ENCODE data around the gene REXO1. TPM values are rescaled to one million over a fixed set of nuclear protein-coding genes. Genes with fewer than 3 reads are reported as not detected.

REXO1 gene
- total RNA-seq, 1 experiment from 2014 or later: 9.0 TPM

GRCh38 chr19:1790054-1790792 lies 58.1 kb downstream of the REXO1 start:
- no peak for DNase-seq (ENCODE audit: low read depth)

- DNase-seq (ENCODE audit: low read depth): no peak
Observed at GRCh38 chr19:1789261-1790041, 58.8 kb downstream of the REXO1 start.

- no peak for DNase-seq (ENCODE audit: low read depth)
Observed at GRCh38 chr19:1787116-1787515, 61.2 kb downstream of the REXO1 start.

GRCh38 chr19:1786668-1787067 lies 61.6 kb downstream of the REXO1 start:
- DNase-seq (ENCODE audit: low read depth): no peak

DNA sequence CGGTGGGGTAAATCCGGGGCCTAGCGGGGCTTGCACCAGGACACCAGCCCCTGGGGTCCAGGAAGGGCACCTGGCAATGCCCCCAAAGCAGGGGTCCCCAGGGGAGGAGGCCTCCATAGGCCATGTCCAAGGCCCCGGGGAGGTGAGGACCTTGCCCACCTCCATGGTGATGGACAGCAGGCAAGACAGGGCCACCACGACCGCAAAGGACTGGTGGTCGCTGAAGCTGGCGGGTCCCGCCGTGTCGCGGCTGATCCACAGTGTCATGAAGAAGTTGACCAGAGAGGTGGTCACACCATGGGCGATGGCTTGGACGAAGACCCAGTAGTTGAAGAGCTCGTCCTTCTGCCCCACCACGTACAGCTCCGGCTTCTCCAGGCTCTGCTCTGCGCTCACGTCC lies 63.0 kb downstream of the REXO1 start:
- DNase-seq (ENCODE audit: low read depth): no peak

- DNase-seq (ENCODE audit: low read depth): no peak
Observed at GRCh38 chr19:1783874-1784273, 64.4 kb downstream of the REXO1 start.

DNA sequence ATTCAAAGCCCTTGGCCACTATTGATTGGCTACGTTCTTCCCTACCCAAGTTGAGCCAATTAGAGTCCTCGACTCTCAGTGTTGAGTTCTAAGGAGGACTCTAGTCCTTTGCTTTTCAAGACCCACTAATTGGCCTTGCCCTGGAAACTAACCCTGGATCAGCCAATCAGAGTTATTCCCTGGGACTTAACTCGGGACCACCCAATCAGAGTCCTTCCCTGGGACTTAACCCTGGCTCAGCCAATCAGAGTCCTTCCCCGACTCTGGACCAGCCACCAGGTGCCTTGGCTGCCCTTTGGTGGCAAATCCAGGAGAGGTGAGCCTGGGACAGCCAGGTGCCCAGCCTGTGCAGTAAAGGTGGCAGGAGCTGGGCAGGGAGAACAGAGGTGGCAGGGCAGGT lies 64.9 kb downstream of the REXO1 start:
- no peak for DNase-seq (ENCODE audit: low read depth)

- no peak for DNase-seq (ENCODE audit: low read depth)
Observed at GRCh38 chr19:1782521-1782920, 65.8 kb downstream of the REXO1 start.

- no peak for DNase-seq (ENCODE audit: low read depth)
Observed at GRCh38 chr19:1780272-1780958, 67.9 kb downstream of the REXO1 start.

DNA sequence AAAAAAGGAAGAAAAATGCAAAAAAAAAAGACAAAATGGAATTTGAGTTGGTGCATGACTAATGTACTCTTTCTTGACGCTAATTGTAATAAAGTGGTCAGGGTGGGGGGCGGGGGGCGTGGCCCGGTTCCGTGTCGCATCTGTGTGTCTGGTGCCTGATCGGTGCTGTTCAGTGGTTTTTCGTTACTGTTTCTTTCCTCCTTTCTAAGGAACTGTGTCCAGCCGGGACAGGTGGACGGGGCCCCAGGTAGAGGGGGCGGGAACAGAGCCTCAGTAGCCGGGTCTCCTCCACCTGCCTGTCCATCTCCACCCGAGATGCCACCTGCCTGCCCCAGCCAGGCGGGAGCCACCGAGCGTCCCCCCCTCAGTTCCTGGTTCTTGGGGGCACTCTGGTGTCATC lies 68.7 kb downstream of the REXO1 start:
- no peak for DNase-seq (ENCODE audit: low read depth)

DNA sequence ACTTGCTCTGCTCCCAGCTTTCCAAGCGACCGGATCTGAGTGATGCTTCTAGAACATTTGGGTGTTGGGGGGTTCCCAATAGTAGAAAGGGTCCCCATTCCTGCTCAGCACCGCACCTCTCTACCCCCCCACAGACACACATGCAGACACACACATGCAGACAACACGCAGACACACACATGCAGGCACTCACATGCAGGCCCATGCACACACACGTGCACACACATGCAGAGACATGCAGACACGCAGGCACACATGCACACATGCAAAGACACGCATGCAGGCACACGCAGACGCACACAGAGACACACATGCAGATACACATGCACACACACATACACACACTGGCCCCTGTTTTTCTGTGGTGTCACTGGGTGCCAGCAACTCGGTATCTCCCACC lies 71.1 kb downstream of the REXO1 start:
- DNase-seq (ENCODE audit: low read depth): no peak

- DNase-seq (ENCODE audit: low read depth): no peak
Observed at GRCh38 chr19:1776606-1777147, 71.6 kb downstream of the REXO1 start.

DNA sequence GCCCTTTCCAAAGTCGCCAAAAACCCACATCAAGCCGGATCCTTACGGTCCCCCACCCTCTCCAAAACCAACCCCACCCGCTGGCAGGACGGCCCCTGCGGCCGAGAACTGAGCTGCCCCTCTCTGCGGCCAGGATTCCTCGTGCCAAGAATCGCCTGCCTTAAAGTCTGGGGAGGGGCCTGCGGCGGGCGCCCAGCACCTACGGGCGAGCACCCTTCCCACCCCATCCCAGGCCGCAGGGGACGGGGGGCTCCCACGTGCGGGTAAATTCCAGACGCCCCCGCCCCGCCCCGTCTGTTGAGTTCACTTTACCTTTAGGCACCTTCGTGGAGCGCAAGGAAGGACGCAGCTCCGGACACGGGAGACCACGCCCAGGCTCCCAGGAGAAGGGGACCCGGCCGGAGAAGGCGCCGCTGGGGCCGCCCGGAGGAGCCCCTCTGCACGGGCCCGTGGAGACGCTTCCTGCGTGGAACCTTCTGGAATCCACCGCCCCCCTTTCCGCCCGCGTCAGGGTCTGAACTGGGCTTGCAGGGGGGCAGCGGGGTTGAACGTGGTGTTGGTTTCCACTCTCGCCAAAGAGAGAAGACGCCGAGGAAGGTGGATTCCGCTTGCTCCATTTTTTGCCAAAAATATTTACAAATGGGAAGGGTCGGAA lies 72.2 kb downstream of the REXO1 start:
- no peak for DNase-seq (ENCODE audit: low read depth)

GRCh38 chr19:1774989-1775772 lies 73.1 kb downstream of the REXO1 start:
- no peak for DNase-seq (ENCODE audit: low read depth)

GRCh38 chr19:1773184-1773583 lies 75.1 kb downstream of the REXO1 start:
- DNase-seq (ENCODE audit: low read depth): peak; percentile 80

DNA sequence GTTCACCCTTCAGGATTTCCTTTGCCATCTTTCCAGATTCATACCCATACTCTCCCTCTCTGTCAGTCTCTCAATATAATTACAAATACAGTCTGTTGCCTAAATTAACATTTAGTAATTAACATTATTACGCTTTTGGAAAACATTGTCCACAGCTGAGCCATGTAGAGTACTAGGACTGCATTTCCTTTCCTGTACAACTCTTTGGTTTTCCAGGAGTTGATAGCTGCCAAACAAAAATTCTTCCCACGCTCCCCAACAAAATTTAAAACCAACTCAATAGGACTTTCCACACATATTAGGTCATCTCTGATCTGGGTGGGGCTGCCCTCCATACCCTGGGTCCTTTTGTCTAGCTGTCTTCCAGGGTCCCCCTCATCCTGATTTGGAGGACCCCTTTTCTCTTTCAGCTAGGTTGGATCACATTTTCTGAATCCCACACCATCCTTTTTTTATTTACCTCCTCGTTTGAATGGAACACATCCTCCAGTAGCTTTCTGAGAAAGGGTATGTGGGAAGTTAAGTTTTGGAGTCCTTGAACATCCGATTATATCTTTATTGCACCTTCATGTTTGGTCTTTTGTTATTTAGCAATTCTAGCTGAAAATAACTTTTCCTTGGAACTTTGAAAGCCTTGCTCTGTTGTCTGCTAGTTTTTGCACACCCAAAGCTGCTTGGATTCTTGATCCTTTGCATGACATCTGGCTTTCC lies 77.3 kb downstream of the REXO1 start:
- DNase-seq (ENCODE audit: low read depth): no peak

GRCh38 chr19:1769645-1769985 lies 78.7 kb downstream of the REXO1 start:
- DNase-seq (ENCODE audit: low read depth): no peak

DNA sequence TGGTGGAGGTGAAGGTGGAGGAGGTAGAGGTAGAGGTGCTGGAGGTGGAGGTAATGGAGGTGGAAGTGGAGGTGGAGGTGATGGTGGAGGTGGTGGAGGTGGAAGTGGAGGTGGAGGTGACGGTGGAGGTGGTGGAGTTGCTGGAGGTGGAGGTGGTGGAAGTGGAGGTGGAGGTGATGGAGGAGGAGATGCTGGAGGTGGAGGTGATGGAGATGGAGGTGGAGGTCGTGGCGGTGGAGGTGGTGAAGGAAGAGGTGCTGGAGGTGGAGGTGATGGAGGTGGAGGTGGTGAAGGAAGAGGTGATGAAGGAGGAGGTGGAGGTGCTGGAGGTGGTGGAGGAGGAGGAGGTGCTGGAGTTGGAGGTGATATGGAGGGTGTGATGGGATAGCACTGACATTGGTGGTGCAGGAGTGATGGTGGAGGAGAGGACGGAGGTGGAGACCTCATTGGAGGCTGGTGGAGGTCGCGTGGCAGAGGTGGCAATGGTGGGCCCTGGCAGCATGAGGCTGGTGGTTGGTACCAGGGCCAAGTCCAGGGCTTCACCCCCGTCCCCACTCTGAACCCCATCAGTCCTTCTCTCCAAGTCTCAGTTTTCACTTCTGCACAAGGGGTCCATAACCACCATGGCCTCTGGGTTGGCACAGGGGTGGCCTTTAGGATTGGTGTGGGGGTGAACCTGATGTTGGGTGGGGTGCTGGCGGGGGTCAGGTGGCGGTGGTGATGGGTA lies 79.2 kb downstream of the REXO1 start:
- DNase-seq (ENCODE audit: low read depth): no peak

DNA sequence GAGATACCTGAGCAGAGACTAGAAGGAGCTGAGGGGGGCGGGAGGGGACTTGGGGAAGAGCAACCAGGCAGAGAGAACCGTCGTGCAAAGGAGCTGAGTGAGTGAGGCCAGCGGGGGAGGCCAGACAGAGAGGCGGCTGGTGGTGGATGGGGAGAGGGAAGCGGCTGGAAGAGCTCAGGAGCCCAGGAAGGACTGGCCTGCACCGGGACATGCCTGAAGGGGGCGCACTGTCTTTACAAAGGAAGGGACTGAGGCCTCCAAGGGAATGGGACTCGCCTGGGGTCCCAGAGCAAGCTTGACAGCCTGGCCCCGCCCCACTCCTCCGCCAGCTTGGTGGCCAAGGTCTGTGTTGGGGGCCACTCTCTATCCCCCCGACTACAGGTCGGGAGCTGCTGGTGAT lies 80.0 kb downstream of the REXO1 start:
- no peak for DNase-seq (ENCODE audit: low read depth)

DNA sequence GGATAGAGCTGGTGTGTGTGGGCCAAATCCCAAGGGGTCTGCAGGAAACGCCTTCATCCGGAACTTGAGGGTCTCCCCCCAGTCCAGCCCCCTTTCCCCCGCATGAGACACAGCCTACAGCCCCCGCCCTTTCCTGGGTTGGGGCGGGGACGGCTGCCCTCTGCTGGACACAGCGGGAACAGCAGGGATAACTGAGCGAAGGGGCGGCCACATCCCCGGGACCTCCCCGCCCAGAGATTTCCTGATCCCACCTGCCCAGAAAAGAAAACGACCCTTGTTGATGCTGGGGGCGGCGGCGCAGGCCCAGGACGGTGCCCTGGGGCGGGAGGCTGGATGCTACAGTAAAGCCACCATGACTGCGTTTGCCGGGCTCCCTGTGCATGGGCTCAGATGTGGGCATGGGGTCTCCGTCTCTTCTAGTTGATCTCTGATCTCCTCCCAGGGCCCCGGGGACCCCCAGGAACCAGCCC lies 80.8 kb downstream of the REXO1 start:
- no peak for DNase-seq (ENCODE audit: low read depth)

Data from LHCN-M2 (cell line).